Measurements from ENCODE around the gene DDA1. TPM values are rescaled to one million over a fixed set of nuclear protein-coding genes. Genes with fewer than 3 reads are reported as not detected.

The DDA1 gene
- total and polyA plus RNA-seq, 2 of the 13 experiments (the other 11 are each of a cell fraction or from before 2014, with no cell fraction given) = 24.5 to 26.0 TPM

DNA sequence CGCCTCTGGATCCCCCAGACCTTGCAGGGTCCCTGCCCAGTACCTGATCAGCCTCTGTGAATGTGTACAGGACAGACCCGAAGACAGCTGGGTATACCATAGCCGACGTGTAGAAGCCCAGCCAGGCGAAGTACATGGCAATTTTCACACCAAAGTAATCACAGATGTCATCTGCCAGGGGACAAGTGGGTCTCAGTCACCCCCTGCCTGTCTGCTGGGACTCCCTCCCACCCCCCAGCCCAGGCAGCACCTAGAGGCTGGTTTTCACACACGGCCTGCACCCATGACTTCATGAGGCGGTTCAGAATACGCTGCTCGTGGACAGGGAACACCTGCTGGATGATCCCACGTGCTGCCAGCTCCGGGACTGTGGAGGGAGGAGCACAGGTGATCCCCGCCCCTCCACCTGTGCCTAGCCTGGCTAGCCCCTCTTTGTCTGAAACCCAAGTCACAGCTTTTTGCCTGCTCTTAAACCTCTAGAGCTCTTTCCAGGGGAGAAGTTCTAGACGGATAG, 21.7 kb downstream of the DDA1 start:
- Histone ChIP-seq H3K27me3 (ENCODE audit: control insufficient read depth in 1 of 2, insufficient read depth in 2 of 2, low read length in 2 of 2) (no peaks in the 10 kb centered on the region), H3K36me3 (replicated peaks in 1 of 2; ENCODE audit: control insufficient read depth in 1 of 2, insufficient read depth in 2 of 2, low read length in 2 of 2) (no peaks in the 10 kb centered on the region), H3K9me3 (ENCODE audit: low read length) (no peaks in the 10 kb centered on the region), H3K79me2 (ENCODE audit: insufficient read depth, low read length) (no peaks in the 10 kb centered on the region), H3K4me2 (ENCODE audit: low read depth, low read length) (no peak overlapping the region), H3K27ac (ENCODE audit: extremely low read length, insufficient read depth, low read length) (no peak overlapping the region), H3K4me3 (replicated peaks in 1 of 3; ENCODE audit: insufficient read depth in 1 of 3, low read depth in 2 of 3, low read length in 3 of 3) (no peak overlapping the region), H3K9ac (ENCODE audit: insufficient read depth, low read depth, low read length) (no peak overlapping the region), H2AFZ (ENCODE audit: low read length) (no peak overlapping the region), H3K4me1 (ENCODE audit: insufficient read depth, low read length) (peaks cover 38% of the 10 kb centered on the region), H4K20me1 (ENCODE audit: insufficient read depth, low read length) (no peaks in the 10 kb centered on the region)
- DNase-seq (ENCODE audit: low spot score) (no peak), ATAC-seq (no peak), FAIRE-seq (no peak)
- no TSS peak for BruUV-seq (replicated peaks)
- ChIA-PET CTCF (ENCODE audit: low intra/inter-chr PET ratio, low total read pairs) (no interaction called here), POLR2A (no interaction called here)
- TF ChIP-seq ZNF44 (CRISPR knock-in tag; IDR thresholded peaks at IDR 0.05) (no peak), MYC (CRISPR knock-in tag; IDR thresholded peaks at IDR 0.05; ENCODE audit: borderline replicate concordance) (peak; percentile 32; the same call in 1 of the 2 replicates), ZNF274 (CRISPR knock-in tag; IDR thresholded peaks at IDR 0.05) (no peak), KDM5A (IDR thresholded peaks at IDR 0.05; ENCODE audit: borderline replicate concordance, low read length) (no peak), ZNF263 (CRISPR knock-in tag; IDR thresholded peaks at IDR 0.05) (peak; percentile 83), ZNF256 (CRISPR knock-in tag; conservative IDR thresholded peaks at IDR 0.05) (no peak), KLF15 (CRISPR knock-in tag; IDR thresholded peaks at IDR 0.05; ENCODE audit: borderline replicate concordance) (no peak)
- TF ChIP-seq, protein P1, sequence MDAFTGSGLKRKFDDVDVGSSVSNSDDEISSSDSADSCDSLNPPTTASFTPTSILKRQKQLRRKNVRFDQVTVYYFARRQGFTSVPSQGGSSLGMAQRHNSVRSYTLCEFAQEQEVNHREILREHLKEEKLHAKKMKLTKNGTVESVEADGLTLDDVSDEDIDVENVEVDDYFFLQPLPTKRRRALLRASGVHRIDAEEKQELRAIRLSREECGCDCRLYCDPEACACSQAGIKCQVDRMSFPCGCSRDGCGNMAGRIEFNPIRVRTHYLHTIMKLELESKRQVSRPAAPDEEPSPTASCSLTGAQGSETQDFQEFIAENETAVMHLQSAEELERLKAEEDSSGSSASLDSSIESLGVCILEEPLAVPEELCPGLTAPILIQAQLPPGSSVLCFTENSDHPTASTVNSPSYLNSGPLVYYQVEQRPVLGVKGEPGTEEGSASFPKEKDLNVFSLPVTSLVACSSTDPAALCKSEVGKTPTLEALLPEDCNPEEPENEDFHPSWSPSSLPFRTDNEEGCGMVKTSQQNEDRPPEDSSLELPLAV (CRISPR knock-in tag; conservative IDR thresholded peaks at IDR 0.05; ENCODE audit: low read depth) = no peak
- TF ChIP-seq, protein P2, sequence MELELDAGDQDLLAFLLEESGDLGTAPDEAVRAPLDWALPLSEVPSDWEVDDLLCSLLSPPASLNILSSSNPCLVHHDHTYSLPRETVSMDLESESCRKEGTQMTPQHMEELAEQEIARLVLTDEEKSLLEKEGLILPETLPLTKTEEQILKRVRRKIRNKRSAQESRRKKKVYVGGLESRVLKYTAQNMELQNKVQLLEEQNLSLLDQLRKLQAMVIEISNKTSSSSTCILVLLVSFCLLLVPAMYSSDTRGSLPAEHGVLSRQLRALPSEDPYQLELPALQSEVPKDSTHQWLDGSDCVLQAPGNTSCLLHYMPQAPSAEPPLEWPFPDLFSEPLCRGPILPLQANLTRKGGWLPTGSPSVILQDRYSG (CRISPR knock-in tag; IDR thresholded peaks at IDR 0.05) = no peak
- TF ChIP-seq, protein P3, sequence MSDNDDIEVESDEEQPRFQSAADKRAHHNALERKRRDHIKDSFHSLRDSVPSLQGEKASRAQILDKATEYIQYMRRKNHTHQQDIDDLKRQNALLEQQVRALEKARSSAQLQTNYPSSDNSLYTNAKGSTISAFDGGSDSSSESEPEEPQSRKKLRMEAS (IDR thresholded peaks at IDR 0.05) = peak; percentile 25; the same call in 1 of the 2 replicates
- TF ChIP-seq, protein P4, sequence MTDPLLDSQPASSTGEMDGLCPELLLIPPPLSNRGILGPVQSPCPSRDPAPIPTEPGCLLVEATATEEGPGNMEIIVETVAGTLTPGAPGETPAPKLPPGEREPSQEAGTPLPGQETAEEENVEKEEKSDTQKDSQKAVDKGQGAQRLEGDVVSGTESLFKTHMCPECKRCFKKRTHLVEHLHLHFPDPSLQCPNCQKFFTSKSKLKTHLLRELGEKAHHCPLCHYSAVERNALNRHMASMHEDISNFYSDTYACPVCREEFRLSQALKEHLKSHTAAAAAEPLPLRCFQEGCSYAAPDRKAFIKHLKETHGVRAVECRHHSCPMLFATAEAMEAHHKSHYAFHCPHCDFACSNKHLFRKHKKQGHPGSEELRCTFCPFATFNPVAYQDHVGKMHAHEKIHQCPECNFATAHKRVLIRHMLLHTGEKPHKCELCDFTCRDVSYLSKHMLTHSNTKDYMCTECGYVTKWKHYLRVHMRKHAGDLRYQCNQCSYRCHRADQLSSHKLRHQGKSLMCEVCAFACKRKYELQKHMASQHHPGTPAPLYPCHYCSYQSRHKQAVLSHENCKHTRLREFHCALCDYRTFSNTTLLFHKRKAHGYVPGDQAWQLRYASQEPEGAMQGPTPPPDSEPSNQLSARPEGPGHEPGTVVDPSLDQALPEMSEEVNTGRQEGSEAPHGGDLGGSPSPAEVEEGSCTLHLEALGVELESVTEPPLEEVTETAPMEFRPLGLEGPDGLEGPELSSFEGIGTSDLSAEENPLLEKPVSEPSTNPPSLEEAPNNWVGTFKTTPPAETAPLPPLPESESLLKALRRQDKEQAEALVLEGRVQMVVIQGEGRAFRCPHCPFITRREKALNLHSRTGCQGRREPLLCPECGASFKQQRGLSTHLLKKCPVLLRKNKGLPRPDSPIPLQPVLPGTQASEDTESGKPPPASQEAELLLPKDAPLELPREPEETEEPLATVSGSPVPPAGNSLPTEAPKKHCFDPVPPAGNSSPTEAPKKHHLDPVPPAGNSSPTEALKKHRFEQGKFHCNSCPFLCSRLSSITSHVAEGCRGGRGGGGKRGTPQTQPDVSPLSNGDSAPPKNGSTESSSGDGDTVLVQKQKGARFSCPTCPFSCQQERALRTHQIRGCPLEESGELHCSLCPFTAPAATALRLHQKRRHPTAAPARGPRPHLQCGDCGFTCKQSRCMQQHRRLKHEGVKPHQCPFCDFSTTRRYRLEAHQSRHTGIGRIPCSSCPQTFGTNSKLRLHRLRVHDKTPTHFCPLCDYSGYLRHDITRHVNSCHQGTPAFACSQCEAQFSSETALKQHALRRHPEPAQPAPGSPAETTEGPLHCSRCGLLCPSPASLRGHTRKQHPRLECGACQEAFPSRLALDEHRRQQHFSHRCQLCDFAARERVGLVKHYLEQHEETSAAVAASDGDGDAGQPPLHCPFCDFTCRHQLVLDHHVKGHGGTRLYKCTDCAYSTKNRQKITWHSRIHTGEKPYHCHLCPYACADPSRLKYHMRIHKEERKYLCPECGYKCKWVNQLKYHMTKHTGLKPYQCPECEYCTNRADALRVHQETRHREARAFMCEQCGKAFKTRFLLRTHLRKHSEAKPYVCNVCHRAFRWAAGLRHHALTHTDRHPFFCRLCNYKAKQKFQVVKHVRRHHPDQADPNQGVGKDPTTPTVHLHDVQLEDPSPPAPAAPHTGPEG (CRISPR knock-in tag; IDR thresholded peaks at IDR 0.05) = 0 out of 2 replicates have a peak, but pooled peaks have one; percentile 16
- intact Hi-C loops (cut with micrococcal nuclease; ENCODE audit: unreplicated experiment) (no loop called here), in situ Hi-C loops (cut with HindIII; ENCODE audit: extremely low pct_ligation_motif_present, low pct_unique_long_range_greater_than_20kb) (no loop called here)
- WGBS (ENCODE audit: low lambda C conversion rate) = 57% methylated on average over 6 of the region's 13 CpGs
